GM12872 (cell line): ENCODE data around the gene TCP1.

Experiments
- TF ChIP-seq, protein P1 (sequence below): IDR thresholded peaks from 3 replicates; pipeline ENCODE4 v1.5.1; 2011; ENCODE audit warnings: low read depth, mild to moderate bottlenecking, low read length, moderate library complexity; ENCODE audit not compliant: insufficient read depth

The TCP1 gene

DNA sequence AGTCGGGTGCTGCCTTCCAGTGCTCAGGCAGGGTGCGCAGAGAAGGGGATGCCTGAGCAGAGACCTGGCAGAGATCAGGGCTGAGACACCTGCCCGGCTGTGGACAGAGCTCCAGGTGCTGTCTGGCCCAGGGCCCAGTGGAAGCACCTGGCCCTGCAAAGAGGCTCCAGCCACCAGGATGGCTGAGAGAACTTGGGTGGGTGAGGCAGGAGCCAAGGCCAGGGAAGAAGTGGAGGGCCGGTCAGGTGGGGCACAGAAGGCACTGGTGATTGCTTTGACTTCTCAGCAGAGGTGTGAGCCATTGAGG, 41.9 kb upstream of the TCP1 start:
- TF ChIP-seq, protein P1, sequence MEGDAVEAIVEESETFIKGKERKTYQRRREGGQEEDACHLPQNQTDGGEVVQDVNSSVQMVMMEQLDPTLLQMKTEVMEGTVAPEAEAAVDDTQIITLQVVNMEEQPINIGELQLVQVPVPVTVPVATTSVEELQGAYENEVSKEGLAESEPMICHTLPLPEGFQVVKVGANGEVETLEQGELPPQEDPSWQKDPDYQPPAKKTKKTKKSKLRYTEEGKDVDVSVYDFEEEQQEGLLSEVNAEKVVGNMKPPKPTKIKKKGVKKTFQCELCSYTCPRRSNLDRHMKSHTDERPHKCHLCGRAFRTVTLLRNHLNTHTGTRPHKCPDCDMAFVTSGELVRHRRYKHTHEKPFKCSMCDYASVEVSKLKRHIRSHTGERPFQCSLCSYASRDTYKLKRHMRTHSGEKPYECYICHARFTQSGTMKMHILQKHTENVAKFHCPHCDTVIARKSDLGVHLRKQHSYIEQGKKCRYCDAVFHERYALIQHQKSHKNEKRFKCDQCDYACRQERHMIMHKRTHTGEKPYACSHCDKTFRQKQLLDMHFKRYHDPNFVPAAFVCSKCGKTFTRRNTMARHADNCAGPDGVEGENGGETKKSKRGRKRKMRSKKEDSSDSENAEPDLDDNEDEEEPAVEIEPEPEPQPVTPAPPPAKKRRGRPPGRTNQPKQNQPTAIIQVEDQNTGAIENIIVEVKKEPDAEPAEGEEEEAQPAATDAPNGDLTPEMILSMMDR = no peak

DNA sequence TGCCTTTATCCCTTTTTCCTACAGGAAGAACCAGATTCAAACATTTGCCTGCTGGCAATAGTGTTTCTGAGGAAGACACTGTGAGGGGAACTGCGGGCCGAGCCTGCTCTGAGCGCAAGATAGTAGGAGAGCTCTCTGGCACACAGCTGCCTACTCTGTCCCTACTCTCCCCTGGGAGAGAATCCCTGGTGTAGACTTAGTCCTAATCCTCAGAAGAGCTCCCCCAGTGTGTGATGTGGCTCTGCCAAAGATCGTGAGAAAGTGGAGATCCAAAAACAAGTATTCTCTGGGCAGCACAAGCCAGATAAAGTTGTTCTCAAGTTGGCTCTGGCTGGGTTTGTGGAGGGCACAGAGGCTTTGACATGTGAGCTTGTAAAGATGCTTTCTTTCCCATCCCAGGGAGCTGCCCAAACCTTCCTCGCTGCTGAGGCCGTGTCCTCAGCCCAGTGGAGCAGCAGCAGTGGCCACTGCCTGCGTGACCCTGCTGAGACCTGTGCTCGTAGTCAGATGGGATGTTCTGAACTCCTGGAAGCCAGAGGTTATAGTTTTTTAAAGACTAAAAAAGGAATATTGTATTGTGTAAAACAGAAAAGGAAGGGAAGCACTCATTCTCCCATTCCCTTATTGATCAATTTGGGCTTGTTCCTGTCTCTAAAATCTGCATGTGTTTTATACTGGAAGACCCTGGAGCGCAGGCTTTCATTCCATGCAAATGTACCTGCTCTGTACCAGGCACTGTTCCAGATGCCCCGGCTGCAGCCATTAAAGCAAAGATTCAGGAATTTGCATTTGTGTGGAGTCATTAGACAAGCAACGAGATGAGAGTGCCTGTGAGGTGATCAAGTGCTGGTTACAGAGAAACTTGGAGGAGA, 41.3 kb upstream of the TCP1 start:
- TF ChIP-seq, protein P1 = no peak

DNA sequence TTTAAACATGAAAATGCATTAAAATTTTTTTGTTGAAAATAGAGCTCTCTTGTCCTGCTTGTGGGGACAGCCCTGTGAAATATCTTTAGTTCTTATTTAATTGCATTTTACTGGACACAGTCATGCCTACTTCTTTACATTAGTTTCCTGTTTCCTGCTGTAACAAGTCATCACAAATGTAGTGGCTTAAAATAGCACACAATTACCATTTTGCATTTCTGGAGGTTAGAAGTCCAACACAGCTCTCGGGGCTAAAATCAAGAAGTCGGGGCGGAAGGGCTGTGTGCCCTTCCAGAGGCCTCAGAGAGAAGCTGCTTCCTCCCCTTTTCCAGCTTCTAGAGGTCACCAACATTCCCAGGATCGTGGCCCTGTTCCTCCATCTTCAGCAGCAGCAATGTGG, 40.1 kb upstream of the TCP1 start:
- TF ChIP-seq, protein P1 = no peak

DNA sequence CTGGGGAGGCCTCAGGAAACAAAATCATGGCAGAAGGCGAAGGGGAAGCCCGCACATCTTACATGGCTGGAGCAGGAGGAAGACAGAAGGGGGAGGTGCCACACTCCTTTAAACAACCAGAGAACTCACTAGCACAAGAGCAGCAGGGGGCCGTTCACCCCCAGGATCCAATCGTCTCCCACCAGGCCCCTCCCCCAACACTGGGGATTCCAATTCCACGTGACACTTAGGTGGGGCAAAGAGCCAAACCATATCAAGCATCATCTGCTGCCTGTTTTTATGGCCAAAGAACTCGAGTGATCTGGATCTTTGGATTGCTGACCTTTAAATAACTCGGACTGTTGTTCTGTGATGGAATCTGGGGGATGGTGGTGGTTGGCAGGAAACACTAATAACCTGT, 38.7 kb upstream of the TCP1 start:
- TF ChIP-seq, protein P1 = no peak

DNA sequence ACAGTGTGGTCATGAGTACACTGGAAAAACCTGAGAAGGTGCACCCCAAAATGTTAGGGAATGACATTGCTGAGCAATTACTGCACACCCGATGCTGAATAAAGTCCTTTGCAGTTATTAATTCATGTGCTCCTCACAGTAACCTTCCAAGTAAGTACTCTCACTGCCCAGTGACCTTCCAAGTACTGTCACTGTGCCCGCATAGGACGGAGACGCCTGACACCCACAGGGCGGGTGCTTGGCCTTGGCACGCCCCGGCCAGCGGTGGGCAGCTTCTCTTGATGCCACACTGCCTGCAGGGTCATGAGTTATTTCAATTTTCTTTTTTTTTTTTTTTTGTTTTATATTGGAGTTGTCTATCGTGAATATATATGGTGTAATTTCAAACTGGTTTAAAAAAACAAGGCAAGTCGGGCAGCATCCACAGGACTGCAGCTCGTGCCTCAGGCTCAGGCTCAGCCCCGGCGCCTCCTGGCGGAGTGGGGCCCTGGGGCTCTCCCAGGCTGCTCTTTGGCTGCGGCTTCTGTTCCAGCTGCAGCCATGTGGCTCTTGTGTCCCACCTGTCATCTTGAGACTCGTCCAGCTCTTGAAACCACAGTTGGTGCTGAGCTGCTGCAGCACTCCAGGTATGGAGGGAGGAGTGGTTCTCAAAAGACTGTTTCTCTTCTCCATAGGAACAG, 37.7 kb upstream of the TCP1 start:
- TF ChIP-seq, protein P1 = no peak

DNA sequence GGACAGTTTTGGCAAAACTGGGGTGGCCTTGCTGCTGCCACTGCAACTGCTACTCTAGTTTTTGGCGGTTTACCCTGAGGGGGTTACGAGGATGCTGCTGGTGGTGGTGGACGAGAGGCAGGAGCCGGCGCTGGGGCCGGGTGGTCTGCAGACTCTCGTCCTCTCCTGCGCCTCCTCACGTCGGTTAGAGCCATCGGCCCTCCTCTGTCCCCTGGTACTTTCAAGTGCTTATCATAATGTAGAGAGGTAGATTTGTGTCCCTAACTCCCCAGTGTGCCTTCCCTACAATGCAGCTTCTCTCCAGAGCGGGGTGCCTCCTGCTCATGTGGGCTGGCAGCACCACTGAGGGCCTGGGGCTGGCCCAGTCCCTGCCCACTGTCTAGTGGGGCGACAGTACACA, 36.6 kb upstream of the TCP1 start:
- TF ChIP-seq, protein P1 = no peak

DNA sequence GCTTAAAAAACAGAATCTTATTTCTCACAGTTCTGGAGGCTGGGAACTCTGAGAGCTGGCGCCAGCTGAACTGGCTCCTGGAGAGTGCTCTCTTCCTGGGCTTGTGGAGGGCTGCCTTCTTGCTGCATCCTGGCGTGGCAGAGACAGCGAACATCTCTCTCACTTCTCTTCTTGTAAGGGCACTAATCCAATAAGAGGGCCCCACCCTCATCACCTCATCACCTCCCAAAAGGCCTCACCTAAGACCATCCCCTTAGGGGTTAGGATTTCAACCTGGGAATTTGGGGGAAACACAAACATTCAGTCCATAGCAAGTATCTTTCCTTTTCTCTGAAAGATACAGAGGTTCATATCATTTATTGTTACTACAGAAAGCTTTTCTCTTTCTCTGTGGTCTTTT, 34.6 kb upstream of the TCP1 start:
- TF ChIP-seq, protein P1 = no peak
